ENCODE measurements around the gene NPNT.

The NPNT gene

GRCh38 chr4:105936901-105937300 is 41.6 kb downstream of the NPNT start:
- TF ChIP-seq FOXM1 (IDR thresholded peaks at IDR 0.05; ENCODE audit: borderline replicate concordance, low read depth) (no peak), USF1 (IDR thresholded peaks at IDR 0.05) (no peak), TAF1 (IDR thresholded peaks at IDR 0.05; ENCODE audit: low read depth) (no peak), EGR1 (IDR thresholded peaks at IDR 0.05) (no peak), NFIC (IDR thresholded peaks at IDR 0.05) (no peak), ZBTB7A (IDR thresholded peaks at IDR 0.05; ENCODE audit: low read depth) (no peak), MAX (IDR thresholded peaks at IDR 0.05) (no peak), CREB1 (IDR thresholded peaks at IDR 0.05; ENCODE audit: low read depth) (no peak), TCF12 (IDR thresholded peaks at IDR 0.05; ENCODE audit: low read depth) (no peak), RAD21 (IDR thresholded peaks at IDR 0.05; ENCODE audit: low read depth) (no peak), YY1 (IDR thresholded peaks at IDR 0.05; ENCODE audit: low read depth) (no peak), CEBPB (IDR thresholded peaks at IDR 0.05) (no peak), EP300 (IDR thresholded peaks at IDR 0.05; ENCODE audit: borderline replicate concordance) (no peak), TEAD4 (IDR thresholded peaks at IDR 0.05) (no peak)
- TF ChIP-seq, protein P1, sequence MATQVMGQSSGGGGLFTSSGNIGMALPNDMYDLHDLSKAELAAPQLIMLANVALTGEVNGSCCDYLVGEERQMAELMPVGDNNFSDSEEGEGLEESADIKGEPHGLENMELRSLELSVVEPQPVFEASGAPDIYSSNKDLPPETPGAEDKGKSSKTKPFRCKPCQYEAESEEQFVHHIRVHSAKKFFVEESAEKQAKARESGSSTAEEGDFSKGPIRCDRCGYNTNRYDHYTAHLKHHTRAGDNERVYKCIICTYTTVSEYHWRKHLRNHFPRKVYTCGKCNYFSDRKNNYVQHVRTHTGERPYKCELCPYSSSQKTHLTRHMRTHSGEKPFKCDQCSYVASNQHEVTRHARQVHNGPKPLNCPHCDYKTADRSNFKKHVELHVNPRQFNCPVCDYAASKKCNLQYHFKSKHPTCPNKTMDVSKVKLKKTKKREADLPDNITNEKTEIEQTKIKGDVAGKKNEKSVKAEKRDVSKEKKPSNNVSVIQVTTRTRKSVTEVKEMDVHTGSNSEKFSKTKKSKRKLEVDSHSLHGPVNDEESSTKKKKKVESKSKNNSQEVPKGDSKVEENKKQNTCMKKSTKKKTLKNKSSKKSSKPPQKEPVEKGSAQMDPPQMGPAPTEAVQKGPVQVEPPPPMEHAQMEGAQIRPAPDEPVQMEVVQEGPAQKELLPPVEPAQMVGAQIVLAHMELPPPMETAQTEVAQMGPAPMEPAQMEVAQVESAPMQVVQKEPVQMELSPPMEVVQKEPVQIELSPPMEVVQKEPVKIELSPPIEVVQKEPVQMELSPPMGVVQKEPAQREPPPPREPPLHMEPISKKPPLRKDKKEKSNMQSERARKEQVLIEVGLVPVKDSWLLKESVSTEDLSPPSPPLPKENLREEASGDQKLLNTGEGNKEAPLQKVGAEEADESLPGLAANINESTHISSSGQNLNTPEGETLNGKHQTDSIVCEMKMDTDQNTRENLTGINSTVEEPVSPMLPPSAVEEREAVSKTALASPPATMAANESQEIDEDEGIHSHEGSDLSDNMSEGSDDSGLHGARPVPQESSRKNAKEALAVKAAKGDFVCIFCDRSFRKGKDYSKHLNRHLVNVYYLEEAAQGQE (IDR thresholded peaks at IDR 0.05; ENCODE audit: low read depth), result no peak

DNA sequence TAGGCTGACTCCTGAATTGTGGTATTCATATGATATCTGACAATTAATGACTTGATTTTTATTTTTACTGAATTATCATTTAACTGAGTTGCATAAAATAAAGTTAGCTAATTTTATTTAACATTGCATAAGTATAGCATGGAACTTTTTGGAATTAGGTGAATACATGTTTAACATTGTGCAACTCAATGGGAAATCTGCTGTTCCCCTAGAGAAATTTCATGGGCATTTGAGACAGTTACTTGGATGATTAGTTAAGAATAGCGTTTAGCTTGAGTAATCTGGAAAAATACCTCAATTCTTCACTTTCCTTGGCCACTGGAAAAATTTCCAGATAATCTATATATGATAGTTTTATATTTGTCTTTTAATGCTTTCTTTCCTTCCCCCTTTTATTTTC is 42.5 kb downstream of the NPNT start:
- TF ChIP-seq RAD21 (IDR thresholded peaks at IDR 0.05; ENCODE audit: low read depth) (no peak), CREB1 (IDR thresholded peaks at IDR 0.05; ENCODE audit: low read depth) (no peak), TCF12 (IDR thresholded peaks at IDR 0.05; ENCODE audit: low read depth) (no peak), USF1 (IDR thresholded peaks at IDR 0.05) (no peak), TAF1 (IDR thresholded peaks at IDR 0.05; ENCODE audit: low read depth) (no peak), YY1 (IDR thresholded peaks at IDR 0.05; ENCODE audit: low read depth) (no peak), NFIC (IDR thresholded peaks at IDR 0.05) (no peak), TEAD4 (IDR thresholded peaks at IDR 0.05) (no peak), CEBPB (IDR thresholded peaks at IDR 0.05) (no peak), MAX (IDR thresholded peaks at IDR 0.05) (no peak), EGR1 (IDR thresholded peaks at IDR 0.05) (no peak), FOXM1 (IDR thresholded peaks at IDR 0.05; ENCODE audit: borderline replicate concordance, low read depth) (no peak), EP300 (IDR thresholded peaks at IDR 0.05; ENCODE audit: borderline replicate concordance) (no peak), ZBTB7A (IDR thresholded peaks at IDR 0.05; ENCODE audit: low read depth) (no peak)
- TF ChIP-seq, protein P1 (IDR thresholded peaks at IDR 0.05; ENCODE audit: low read depth), result no peak

DNA sequence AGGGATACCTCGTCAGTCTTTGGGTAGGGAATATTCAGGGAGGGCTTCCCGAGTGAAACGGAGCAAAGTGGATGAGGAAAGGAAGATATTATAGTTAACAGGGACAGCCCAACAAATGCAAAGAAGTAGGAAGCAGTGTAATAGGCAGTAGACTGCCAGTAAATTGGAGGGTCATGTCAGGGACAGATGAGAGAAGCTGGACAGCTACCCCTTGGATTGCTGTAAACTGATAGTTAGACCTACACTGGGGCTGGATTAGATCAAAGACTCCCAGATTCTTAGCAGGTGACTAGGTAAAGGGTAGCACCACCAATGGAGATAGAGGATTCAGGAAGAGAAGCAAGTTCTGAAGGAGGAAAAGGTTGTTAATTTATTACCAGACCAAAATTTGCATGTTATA is 48.0 kb downstream of the NPNT start:
- TF ChIP-seq TCF12 (IDR thresholded peaks at IDR 0.05; ENCODE audit: low read depth), result no peak
- TF ChIP-seq, protein P1 (IDR thresholded peaks at IDR 0.05; ENCODE audit: low read depth), result peak; percentile 52

DNA sequence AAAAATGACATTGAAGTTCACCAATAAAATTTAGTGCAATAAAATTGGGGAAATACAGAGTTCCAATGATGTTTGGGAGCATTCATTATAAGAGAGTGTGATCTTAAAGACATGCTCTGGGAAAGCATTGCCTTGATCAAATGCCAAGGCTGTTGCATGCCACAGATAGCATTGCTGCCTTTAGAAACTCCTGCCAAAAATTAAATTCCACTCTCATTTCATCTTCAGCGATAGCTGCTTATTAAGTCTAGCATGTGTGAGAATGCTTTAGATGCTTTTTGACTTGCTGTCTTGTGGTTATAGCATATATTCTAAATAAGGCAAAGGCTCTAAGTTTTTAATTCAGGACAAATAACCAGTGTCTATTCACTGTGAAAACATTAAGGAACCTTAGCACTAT is 49.3 kb downstream of the NPNT start:
- TF ChIP-seq RAD21 (IDR thresholded peaks at IDR 0.05; ENCODE audit: low read depth) (no peak), TEAD4 (IDR thresholded peaks at IDR 0.05) (no peak), FOXM1 (IDR thresholded peaks at IDR 0.05; ENCODE audit: borderline replicate concordance, low read depth) (no peak), TCF12 (IDR thresholded peaks at IDR 0.05; ENCODE audit: low read depth) (no peak), EGR1 (IDR thresholded peaks at IDR 0.05) (no peak), YY1 (IDR thresholded peaks at IDR 0.05; ENCODE audit: low read depth) (no peak), TAF1 (IDR thresholded peaks at IDR 0.05; ENCODE audit: low read depth) (no peak), ZBTB7A (IDR thresholded peaks at IDR 0.05; ENCODE audit: low read depth) (no peak), CREB1 (IDR thresholded peaks at IDR 0.05; ENCODE audit: low read depth) (no peak)

- no peak for TF ChIP-seq YY1 (IDR thresholded peaks at IDR 0.05; ENCODE audit: low read depth)
- TF ChIP-seq, protein P1 (IDR thresholded peaks at IDR 0.05; ENCODE audit: low read depth), result no peak
- TF ChIP-seq EGR1 (IDR thresholded peaks at IDR 0.05), result no peak
- TF ChIP-seq CREB1 (IDR thresholded peaks at IDR 0.05; ENCODE audit: low read depth), result no peak
- no peak for TF ChIP-seq RAD21 (IDR thresholded peaks at IDR 0.05; ENCODE audit: low read depth)
- TF ChIP-seq CEBPB (IDR thresholded peaks at IDR 0.05), result no peak
- TF ChIP-seq TAF1 (IDR thresholded peaks at IDR 0.05; ENCODE audit: low read depth), result no peak
- no peak for TF ChIP-seq FOXM1 (IDR thresholded peaks at IDR 0.05; ENCODE audit: borderline replicate concordance, low read depth)
- TF ChIP-seq MAX (IDR thresholded peaks at IDR 0.05), result no peak
- TF ChIP-seq NFIC (IDR thresholded peaks at IDR 0.05), result no peak
- no peak for TF ChIP-seq ZBTB7A (IDR thresholded peaks at IDR 0.05; ENCODE audit: low read depth)
- TF ChIP-seq TCF12 (IDR thresholded peaks at IDR 0.05; ENCODE audit: low read depth), result no peak
- no peak for TF ChIP-seq USF1 (IDR thresholded peaks at IDR 0.05)
- TF ChIP-seq EP300 (IDR thresholded peaks at IDR 0.05; ENCODE audit: borderline replicate concordance), result no peak
- no peak for TF ChIP-seq TEAD4 (IDR thresholded peaks at IDR 0.05)
Measured at GRCh38 chr4:105946771-105947170, 51.5 kb downstream of the NPNT start.

All from Ishikawa (cell line).